H1 (cell line): ENCODE data around the gene MSI1. TPM values are rescaled to one million over a fixed set of nuclear protein-coding genes. Genes with fewer than 3 reads are reported as not detected.

Experiments
- CTCF ChIA-PET: fragments of 300-600 bp; sonication (Branson Sonifier 250); formaldehyde crosslinking; loops from one replicate; lab custom pipeline; 2021; ENCODE audit not compliant: partially characterized antibody; lab: Charles Lee
- POLR2A ChIA-PET: fragments of 300-600 bp; sonication (Branson Sonifier 250); formaldehyde crosslinking; loops from one replicate; lab custom pipeline; 2021; ENCODE audit warnings: inconsistent platforms; ENCODE audit not compliant: partially characterized antibody; lab: Charles Lee
- DNase-seq, 2 experiments: peaks; one replicate each; pipeline versions ENCODE4 v3.0.0 to v3.0.0-alpha.2; 2010 to 2022; ENCODE audit warnings: low spot score in 2 of 2, low read depth in 1 of 2, mixed read lengths in 1 of 2
- FAIRE-seq: peaks from 2 replicates; lab custom pipeline; 2011; peaks lifted over from hg19 to GRCh38; lab: Jason Lieb, UNC
- H2AFZ ChIP-seq: 2 replicates; pipeline ENCODE4 v1.8.1; 2012; ENCODE audit warnings: low read length, inconsistent platforms
- H2AK5ac ChIP-seq: 2 replicates; pipeline ENCODE4 v1.6.1; 2013; ENCODE audit warnings: low read depth, low read length
- H2BK120ac ChIP-seq: replicated peaks from 2 replicates; pipeline ENCODE3; 2013; ENCODE audit warnings: low read depth, low read length, inconsistent platforms
- H2BK12ac ChIP-seq: 2 replicates; pipeline ENCODE4 v1.6.1; 2013; ENCODE audit warnings: low read depth, low read length
- H2BK15ac ChIP-seq: 2 replicates; pipeline ENCODE4 v1.6.1; 2013; ENCODE audit warnings: low read length
- H2BK20ac ChIP-seq: 2 replicates; pipeline ENCODE4 v1.6.1; 2013; ENCODE audit warnings: low read length
- H2BK5ac ChIP-seq: 2 replicates; pipeline ENCODE4 v1.6.1; 2013; ENCODE audit warnings: low read depth, low read length
- H3K14ac ChIP-seq: 2 replicates; pipeline ENCODE4 v1.6.1; 2013; ENCODE audit warnings: inconsistent platforms; ENCODE audit not compliant: insufficient read length
- H3K18ac ChIP-seq: 2 replicates; pipeline ENCODE4 v1.6.1; 2013; ENCODE audit warnings: low read length; ENCODE audit errors: extremely low read depth
- H3K23ac ChIP-seq: 2 replicates; pipeline ENCODE4 v1.6.1; 2013; ENCODE audit warnings: inconsistent platforms; ENCODE audit not compliant: insufficient read length
- H3K23me2 ChIP-seq: 2 replicates; pipeline ENCODE4 v1.6.1; 2013; ENCODE audit warnings: low read depth, low read length
- H3K27ac ChIP-seq: 2 replicates; pipeline ENCODE4 v1.6.1; 2011; ENCODE audit warnings: low read depth, low read length, inconsistent platforms
- H3K27me3 ChIP-seq, 4 experiments: replicated peaks in 1 of 4; 1 replicate in 1 of 4; 2 replicates in 3 of 4; pipeline versions ENCODE4 v1.6.1 to v1.8.1; 2011 to 2013; ENCODE audit warnings: low read length in 3 of 4, mild to moderate bottlenecking in 3 of 4, inconsistent platforms in 2 of 4, mixed read lengths in 2 of 4, moderate library complexity in 1 of 4; ENCODE audit not compliant: control insufficient read depth in 3 of 4, insufficient read depth in 3 of 4; ENCODE audit errors: extremely low read depth in 1 of 4
- H3K36me3 ChIP-seq, 4 experiments: 2 replicates each; pipeline versions ENCODE4 v1.6.1 to v1.8.1; 2011 to 2013; ENCODE audit warnings: mild to moderate bottlenecking in 4 of 4, low read length in 3 of 4, moderate library complexity in 2 of 4, control low read depth in 1 of 4, inconsistent platforms in 1 of 4; ENCODE audit not compliant: insufficient read depth in 4 of 4, control insufficient read depth in 2 of 4
- H3K4ac ChIP-seq: replicated peaks from 2 replicates; pipeline ENCODE3; 2013; ENCODE audit warnings: low read length, low read depth, mixed read lengths, inconsistent platforms; ENCODE audit not compliant: insufficient read length
- H3K4me1 ChIP-seq, 4 experiments: replicated peaks in 1 of 4; 1 replicate in 1 of 4; 2 replicates in 3 of 4; pipeline versions ENCODE4 v1.6.1 to v1.8.1; 2011 to 2013; ENCODE audit warnings: low read length in 3 of 4, inconsistent platforms in 2 of 4, mixed read lengths in 1 of 4; ENCODE audit not compliant: insufficient read depth in 4 of 4, control insufficient read depth in 3 of 4
- H3K4me2 ChIP-seq, 2 experiments: 2 replicates each; pipeline versions ENCODE4 v1.6.1 to v1.8.1; 2011 to 2013; ENCODE audit warnings: low read depth in 2 of 2, low read length in 2 of 2, control low read depth in 1 of 2, inconsistent platforms in 1 of 2, mild to moderate bottlenecking in 1 of 2; ENCODE audit not compliant: insufficient read depth in 1 of 2
- H3K4me3 ChIP-seq, 4 experiments: fragments of 200-600, 300-600 bp in 1 of 4; sonication (generic), shearing (Covaris generic), sonication (Bioruptor Twin) in 1 of 4; 2 replicates each; pipeline versions ENCODE4 v1.5.1 to v1.8.1; 2011 to 2016; ENCODE audit warnings: low read length in 4 of 4, low read depth in 3 of 4, control low read depth in 2 of 4, inconsistent platforms in 2 of 4, mild to moderate bottlenecking in 2 of 4, mixed read lengths in 1 of 4, moderate library complexity in 1 of 4; ENCODE audit not compliant: insufficient read depth in 2 of 4; ENCODE audit errors: extremely low read depth in 1 of 4
- H3K56ac ChIP-seq: replicated peaks from 2 replicates; pipeline ENCODE3; 2013; ENCODE audit warnings: low read depth, mild to moderate bottlenecking, mixed read lengths, low read length, inconsistent platforms; ENCODE audit not compliant: insufficient read length
- H3K79me1 ChIP-seq: 2 replicates; pipeline ENCODE4 v1.6.1; 2013; ENCODE audit warnings: low read depth, low read length, control low read depth
- H3K79me2 ChIP-seq, 2 experiments: 2 replicates each; pipeline versions ENCODE4 v1.6.1 to v1.8.1; 2012 to 2013; ENCODE audit warnings: low read length in 2 of 2, mild to moderate bottlenecking in 2 of 2, inconsistent platforms in 1 of 2; ENCODE audit not compliant: insufficient read depth in 2 of 2, control insufficient read depth in 1 of 2
- H3K9ac ChIP-seq, 4 experiments: replicated peaks in 1 of 4; 1 replicate in 1 of 4; 2 replicates in 3 of 4; pipeline versions ENCODE4 v1.6.1 to v1.8.1; 2011 to 2013; ENCODE audit warnings: low read depth in 3 of 4, low read length in 3 of 4, control low read depth in 2 of 4, mild to moderate bottlenecking in 2 of 4, moderate library complexity in 2 of 4, inconsistent platforms in 1 of 4; ENCODE audit errors: extremely low read depth in 1 of 4
- H3K9me3 ChIP-seq, 2 experiments: 2 replicates each; pipeline versions ENCODE4 v1.6.1 to v1.8.1; 2012 to 2013; ENCODE audit warnings: mild to moderate bottlenecking in 2 of 2, moderate library complexity in 2 of 2, control low read depth in 1 of 2, inconsistent platforms in 1 of 2, low read depth in 1 of 2, low read length in 1 of 2, mixed read lengths in 1 of 2; ENCODE audit not compliant: insufficient read depth in 2 of 2
- H4K20me1 ChIP-seq, 2 experiments: replicated peaks in 1 of 2; 2 replicates each; pipeline versions ENCODE3 to v1.8.1; 2011 to 2013; ENCODE audit warnings: inconsistent platforms in 2 of 2, low read length in 2 of 2, mild to moderate bottlenecking in 1 of 2; ENCODE audit not compliant: insufficient read depth in 2 of 2, control insufficient read depth in 1 of 2
- H4K5ac ChIP-seq: 2 replicates; pipeline ENCODE4 v1.6.1; 2013; ENCODE audit warnings: low read length, low read depth, mixed read lengths, inconsistent platforms; ENCODE audit not compliant: insufficient read length
- H4K8ac ChIP-seq: 2 replicates; pipeline ENCODE4 v1.8.0; 2013; ENCODE audit warnings: mild to moderate bottlenecking, moderate library complexity, low read length, inconsistent platforms; ENCODE audit not compliant: insufficient read depth; ENCODE audit errors: extremely low read depth
- H4K91ac ChIP-seq: replicated peaks from 2 replicates; pipeline ENCODE3; 2013; ENCODE audit warnings: low read length, mixed read lengths, inconsistent platforms; ENCODE audit not compliant: insufficient read length
- ATF2 ChIP-seq: IDR thresholded peaks from 2 replicates; pipeline ENCODE4 v1.6.1; 2012; ENCODE audit warnings: low read length, inconsistent platforms
- BRCA1 ChIP-seq: IDR thresholded peaks from 2 replicates; pipeline ENCODE4 v1.6.1; 2012; ENCODE audit warnings: low read depth, low read length, improper control_type of control experiment
- GABPA ChIP-seq: IDR thresholded peaks from 2 replicates; pipeline ENCODE4 v1.6.1; 2011; ENCODE audit warnings: mild to moderate bottlenecking, low read length, moderate library complexity, borderline replicate concordance; ENCODE audit not compliant: insufficient read depth
- HDAC2 ChIP-seq, 2 experiments: fragments of 300-600 bp in 1 of 2; sonication (generic) in 1 of 2; IDR thresholded peaks; 2 replicates each; pipeline ENCODE4 v1.6.1; 2011 to 2012; ENCODE audit warnings: low read depth in 2 of 2, low read length in 2 of 2, mild to moderate bottlenecking in 2 of 2, moderate library complexity in 2 of 2, borderline replicate concordance in 1 of 2, inconsistent platforms in 1 of 2
- HDAC6 ChIP-seq: IDR thresholded peaks from one replicate; pipeline ENCODE4 v1.7.1; 2012; ENCODE audit warnings: low read depth, mild to moderate bottlenecking, inconsistent platforms, low read length, moderate library complexity
- KDM1A ChIP-seq: fragments of 200-600, 300-600 bp; sonication (generic); IDR thresholded peaks from 2 replicates; pipeline ENCODE4 v1.7.1; 2016; ENCODE audit warnings: mild to moderate bottlenecking, low read length, borderline replicate concordance
- NRF1 ChIP-seq: IDR thresholded peaks from 2 replicates; pipeline ENCODE4 v1.6.1; 2011; ENCODE audit warnings: mild to moderate bottlenecking, low read depth, low read length, improper control_type of control experiment
- POLR2A ChIP-seq, 2 experiments: IDR thresholded peaks; 1 replicate in 1 of 2; 2 replicates in 1 of 2; pipeline ENCODE4 v1.6.1; 2011; ENCODE audit warnings: low read depth in 2 of 2, low read length in 2 of 2, mild to moderate bottlenecking in 2 of 2; ENCODE audit errors: control extremely low read depth in 1 of 2
- SAP30 ChIP-seq: fragments of 300-600 bp; sonication (generic); IDR thresholded peaks from 2 replicates; pipeline ENCODE4 v1.7.1; 2012; ENCODE audit warnings: low read length, moderate library complexity, mild to moderate bottlenecking, inconsistent platforms; ENCODE audit not compliant: insufficient read depth, insufficient replicate concordance
- SIRT6 ChIP-seq: IDR thresholded peaks from one replicate; pipeline ENCODE4 v1.7.1; 2012; ENCODE audit warnings: low read length, inconsistent platforms
- SRF ChIP-seq: IDR thresholded peaks from 2 replicates; pipeline ENCODE4 v1.6.1; 2011; ENCODE audit warnings: mild to moderate bottlenecking, low read depth, low read length, moderate library complexity
- TEAD4 ChIP-seq: IDR thresholded peaks from 2 replicates; pipeline ENCODE4 v1.6.1; 2012; ENCODE audit warnings: low read depth, low read length, inconsistent platforms, mixed read lengths
- WGBS, 2 experiments: shearing (Covaris generic) in 1 of 2; methylation state at CpG; one replicate each; pipeline versions ENCODE4 v1.1.6 to v1.1.7; 2013 to 2015; ENCODE audit warnings: low lambda C conversion rate in 2 of 2, mixed read lengths in 2 of 2, inconsistent platforms in 1 of 2, low coverage in 1 of 2, missing lambda C conversion rate in 1 of 2; ENCODE audit not compliant: insufficient replicate concordance in 2 of 2, insufficient coverage in 1 of 2, insufficient read length in 1 of 2; ENCODE audit errors: extremely low coverage in 1 of 2, missing lambda C conversion rate in 1 of 2; 5-methylcytosine and 5-hydroxymethylcytosine counted together
- polyA plus RNA-seq, 7 experiments: library from polyadenylated mRNA; depleted of rRNA in 3 of 7; stranded (reverse) in 5 of 7; unstranded in 2 of 7; fragments of >200 nt in 5 of 7; fragments of 200-250 nt in 2 of 7; gene quantifications; 1 replicate in 5 of 7; 2 replicates in 1 of 7; 4 replicates in 1 of 7; pipeline versions ENCODE4 v1.2.1 to v1.2.3, GENCODE V29; 2011 to 2013; ENCODE audit warnings: missing spikeins in 2 of 7, mixed read lengths in 2 of 7
- total RNA-seq: library from RNA; stranded (reverse); fragmentation: NEBNext Ultra II Directional; extraction: Animal tissue kit (Norgen Biotek cat#: 25700); gene quantifications from 2 replicates; pipeline ENCODE4 v1.2.1, GENCODE V29; 2021

The MSI1 gene
- total and polyA plus RNA-seq, 2 of the 8 experiments (the other 6 are each of a cell fraction or from before 2014, with no cell fraction given) = 13.5 to 51.9 TPM

GRCh38 chr12:120366341-120366705, 2.6 kb downstream of the MSI1 start:
- H2BK15ac ChIP-seq = no peak overlapping the region
- peaks cover 17% of the 10 kb centered on the region for H3K23me2 ChIP-seq
- H3K4me1 ChIP-seq = peaks cover 25 to 41% (median 30%) of the 10 kb centered on the region in 4 experiments
- H3K4ac ChIP-seq = no peak overlapping the region
- H2AFZ ChIP-seq = no peak overlapping the region
- no peak overlapping the region for H2BK20ac ChIP-seq
- no peak overlapping the region for H4K91ac ChIP-seq
- peaks cover 6 to 34% (median 9%) of the 10 kb centered on the region in 4 experiments; a peak in 6 of 8 replicates for H3K36me3 ChIP-seq
- H3K9me3 ChIP-seq = no peaks in the 10 kb centered on the region
- no peak overlapping the region for H3K23ac ChIP-seq
- DNase-seq = no peak
- peak overlapping the region; percentile 56; the same call in 1 of the 2 replicates for H2AK5ac ChIP-seq
- peaks cover 0 to 17% of the 10 kb centered on the region in 2 experiments for H4K20me1 ChIP-seq
- WGBS, 2 experiments = 93% methylated on average over 7 of the region's 7 CpGs; no CpG with 5 or more reads in 1 of the 2 experiments
- H3K4me2 ChIP-seq = peak overlapping the region in 1 of 2 experiments; percentile 86; a peak in 1 of 4 replicates
- peaks cover 0 to 26% of the 10 kb centered on the region in 2 experiments; a peak in 2 of 4 replicates for H3K79me2 ChIP-seq
- CTCF ChIA-PET = interaction anchor here (0.6 to 12.5 kb wide), 27 partner anchors 10 to 1335 kb away, joined by 3 to 310 read pairs (median 7); partner anchors contain the start of gene COX6A1
- no peak overlapping the region for H2BK120ac ChIP-seq
- no peak overlapping the region for H3K27ac ChIP-seq
- H3K18ac ChIP-seq = no peak overlapping the region
- H3K4me3 ChIP-seq = peak overlapping the region in 1 of 4 experiments; percentile 74; a peak in 3 of 8 replicates
- 0 out of 2 replicates have a peak overlapping the region, but pooled peaks have one; percentile 9 for H2BK12ac ChIP-seq
- no peak overlapping the region for H3K14ac ChIP-seq
- POLR2A ChIA-PET = interaction anchor here (0.9 to 3.8 kb wide), 25 partner anchors 8 to 253 kb away, joined by 3 to 22 read pairs (median 4); partner anchors contain the start of genes COQ5, COX6A1, GATC and RNU4-1
- no peak overlapping the region for H2BK5ac ChIP-seq
- H3K79me1 ChIP-seq = peaks cover 7% of the 10 kb centered on the region; the same call in 1 of the 2 replicates
- no peak overlapping the region for H4K8ac ChIP-seq
- no peak overlapping the region for H3K9ac ChIP-seq
- no peak overlapping the region for H3K56ac ChIP-seq
- peaks cover 0 to 6% (median 5%) of the 10 kb centered on the region in 4 experiments; a peak in 3 of 7 replicates for H3K27me3 ChIP-seq
- no peak for FAIRE-seq
- no peak overlapping the region for H4K5ac ChIP-seq
- TF ChIP-seq NRF1 (no peak), SIRT6 (no peak), SAP30 (no peak), HDAC2 (IDR thresholded peaks at IDR 0.05; ENCODE audit: borderline replicate concordance in 1 of 2, low read depth in 2 of 2, low read length in 2 of 2) (no peak), KDM1A (no peak), TEAD4 (no peak), HDAC6 (no peak), GABPA (no peak), ATF2 (no peak), BRCA1 (no peak), POLR2A (IDR thresholded peaks at IDR 0.05; ENCODE audit: control extremely low read depth in 1 of 2, low read depth in 2 of 2, low read length in 2 of 2) (no peak), SRF (no peak)
